GM23338 (cell line): ENCODE measurements around the gene DYNLT2. TPM values are rescaled to one million over a fixed set of nuclear protein-coding genes. Genes with fewer than 3 reads are reported as not detected.
A peak's percentile ranks its signal among the peaks of the same experiment; 100 is the strongest.

Experiments used
- ATAC-seq: fragments of 200-7000 bp; cut with Tn5 transposase; 3 replicates; pipeline ENCODE4 v1.9.1; 2020
- DNase-seq: peaks from one replicate; pipeline ENCODE4 v3.0.0-alpha.2; 2015; ENCODE audit warnings: low spot score
- H2AFZ ChIP-seq: fragments of 200-600 bp; sonication (generic); 2 replicates; pipeline ENCODE4 v1.8.0; 2016; ENCODE audit warnings: antibody characterized with exemption, mild to moderate bottlenecking, moderate library complexity
- H3F3A ChIP-seq: fragments of 200-600 bp; sonication (generic); replicated peaks from 2 replicates; pipeline ENCODE4 v1.8.0; 2017; ENCODE audit warnings: antibody characterized with exemption, mixed run types, low read depth
- H3K27ac ChIP-seq: fragments of 200-600 bp; sonication (generic); 2 replicates; pipeline ENCODE4 v1.6.1; 2016; ENCODE audit warnings: low read depth
- H3K27me3 ChIP-seq: fragments of 200-600 bp; sonication (generic); 2 replicates; pipeline ENCODE4 v1.8.0; 2016; ENCODE audit warnings: mild to moderate bottlenecking, mixed run types, moderate library complexity; ENCODE audit not compliant: insufficient read depth
- H3K36me3 ChIP-seq: fragments of 200-600 bp; sonication (generic); 2 replicates; pipeline ENCODE4 v1.8.0; 2016; ENCODE audit warnings: mild to moderate bottlenecking; ENCODE audit not compliant: insufficient read depth
- H3K4me1 ChIP-seq: fragments of 200-600 bp; sonication (generic); 2 replicates; pipeline ENCODE4 v1.8.0; 2016; ENCODE audit warnings: mild to moderate bottlenecking, moderate library complexity; ENCODE audit not compliant: insufficient read depth
- H3K4me2 ChIP-seq: fragments of 200-600 bp; sonication (generic); 2 replicates; pipeline ENCODE4 v1.7.1; 2017; ENCODE audit warnings: mixed run types
- H3K4me3 ChIP-seq: fragments of 200-600 bp; sonication (generic); 2 replicates; pipeline ENCODE4 v1.6.1; 2016; ENCODE audit warnings: mixed run types
- H3K79me2 ChIP-seq: fragments of 200-600 bp; sonication (generic); replicated peaks from 2 replicates; pipeline ENCODE4 v1.8.0; 2017; ENCODE audit warnings: mild to moderate bottlenecking; ENCODE audit not compliant: insufficient read depth
- H3K9me2 ChIP-seq: fragments of 200-600 bp; sonication (generic); 2 replicates; pipeline ENCODE4 v1.8.0; 2017; ENCODE audit not compliant: insufficient read depth
- H4K20me1 ChIP-seq: fragments of 200-600 bp; sonication (generic); replicated peaks from 2 replicates; pipeline ENCODE4 v1.8.0; 2017; ENCODE audit warnings: mild to moderate bottlenecking; ENCODE audit not compliant: insufficient read depth
- H3K27ac Mint-ChIP-seq: 2 replicates; pipeline ENCODE4 v1.8.0; 2020; ENCODE audit warnings: inconsistent platforms, mild to moderate bottlenecking, moderate library complexity, mixed read lengths
- H3K27me3 Mint-ChIP-seq: 3 replicates; pipeline ENCODE4 v1.8.0; 2022; ENCODE audit warnings: low read depth, mild to moderate bottlenecking, moderate library complexity, mixed read lengths, inconsistent platforms; ENCODE audit not compliant: insufficient read depth, poor library complexity
- H3K36me3 Mint-ChIP-seq: 3 replicates; pipeline ENCODE4 v1.8.0; 2021; ENCODE audit warnings: low read depth, mild to moderate bottlenecking, inconsistent platforms, moderate library complexity, mixed read lengths
- H3K4me1 Mint-ChIP-seq: 3 replicates; pipeline ENCODE4 v1.8.0; 2020; ENCODE audit warnings: mild to moderate bottlenecking, inconsistent platforms, mixed read lengths
- H3K4me3 Mint-ChIP-seq: 3 replicates; pipeline ENCODE4 v1.8.0; 2021; ENCODE audit warnings: moderate library complexity, mild to moderate bottlenecking, inconsistent platforms, mixed read lengths
- H3K9me3 Mint-ChIP-seq: 3 replicates; pipeline ENCODE4 v1.8.0; 2020; ENCODE audit warnings: moderate library complexity, mild to moderate bottlenecking, inconsistent platforms, mixed read lengths
- CREB1 ChIP-seq: fragments of 250-450 bp; sonication (Bioruptor Pico); IDR thresholded peaks from 2 replicates; pipeline ENCODE4 v1.5.0; 2020; ENCODE audit warnings: low read depth, mild to moderate bottlenecking, moderate library complexity
- CTCF ChIP-seq, 2 experiments: fragments of 200-600 bp in 1 of 2; sonication (generic) in 1 of 2; conservative IDR thresholded peaks; 2 replicates each; pipeline versions ENCODE4 v1.5.1 to v1.6.1; 2016 to 2017; ENCODE audit warnings: antibody characterized with exemption in 2 of 2, low read depth in 2 of 2, mild to moderate bottlenecking in 2 of 2, moderate library complexity in 1 of 2
- EZH2 ChIP-seq: fragments of 200-600 bp; sonication (generic); IDR thresholded peaks from one replicate; pipeline ENCODE4 v1.8.0; 2017; ENCODE audit warnings: antibody characterized with exemption, mild to moderate bottlenecking, low read depth; ENCODE audit not compliant: unreplicated experiment
- EZH2phosphoT487 ChIP-seq: fragments of 200-600 bp; sonication (generic); IDR thresholded peaks from one replicate; pipeline ENCODE4 v1.8.1; 2018; ENCODE audit warnings: antibody characterized with exemption; ENCODE audit not compliant: unreplicated experiment
- JUNB ChIP-seq: IDR thresholded peaks from one replicate; pipeline ENCODE4 v1.6.1; 2016; ENCODE audit warnings: antibody characterized with exemption; ENCODE audit not compliant: unreplicated experiment
- NANOG ChIP-seq: IDR thresholded peaks from 2 replicates; pipeline ENCODE4 v1.6.1; 2016; ENCODE audit warnings: antibody characterized with exemption, borderline replicate concordance
- POLR2AphosphoS5 ChIP-seq: IDR thresholded peaks from 2 replicates; pipeline ENCODE4 v1.6.1; 2016; ENCODE audit warnings: antibody characterized with exemption, low read depth
- REST ChIP-seq: IDR thresholded peaks from one replicate; pipeline ENCODE4 v1.6.1; 2018; ENCODE audit warnings: antibody characterized with exemption; ENCODE audit not compliant: unreplicated experiment
- STAT1 ChIP-seq: IDR thresholded peaks from one replicate; pipeline ENCODE4 v1.6.1; 2016; ENCODE audit warnings: antibody characterized with exemption; ENCODE audit not compliant: unreplicated experiment
- ZNF114 ChIP-seq: fragments of 250-450 bp; sonication (Bioruptor Pico); IDR thresholded peaks from 2 replicates; pipeline ENCODE4 v1.5.0; 2020; ENCODE audit warnings: mild to moderate bottlenecking, moderate library complexity
- ZNF331 ChIP-seq: fragments of 250-450 bp; sonication (Bioruptor Pico); IDR thresholded peaks from 2 replicates; pipeline ENCODE4 v1.5.0; 2020; ENCODE audit warnings: low read depth, mild to moderate bottlenecking, moderate library complexity
- polyA plus RNA-seq: library from polyadenylated mRNA; unstranded; fragments of >200 nt; fragmentation: Nextera tagmentation; extraction: Ambion mirVana; gene quantifications from 2 replicates; pipeline ENCODE4 v1.2.1, GENCODE V29; 2016
- total RNA-seq: library from RNA; depleted of rRNA; stranded (reverse); fragments of >200 nt; shearing (Covaris generic); gene quantifications from 2 replicates; pipeline ENCODE4 v1.2.3, GENCODE V29; 2014

DYNLT2 gene
- total and polyA plus RNA-seq, 2 experiments from 2014 or later = 2.8 to 4.4 TPM

- H3K27ac ChIP-seq = no peak overlapping the region
- Mint-ChIP-seq H3K27ac (no peak overlapping the region), H3K36me3 (no peaks in the 10 kb centered on the region; the same call in 2 of the 3 replicates), H3K9me3 (no peaks in the 10 kb centered on the region), H3K4me3 (no peak overlapping the region), H3K4me1 (peaks cover 8% of the 10 kb centered on the region), H3K27me3 (peaks cover 9% of the 10 kb centered on the region)
- DNase-seq = no peak
- ATAC-seq = no peak
- H4K20me1 ChIP-seq = no peaks in the 10 kb centered on the region
- H3K79me2 ChIP-seq = no peaks in the 10 kb centered on the region
- no peaks in the 10 kb centered on the region for H3K4me1 ChIP-seq
- H3K36me3 ChIP-seq = no peaks in the 10 kb centered on the region
- TF ChIP-seq NANOG = no peak
- peak; percentile 18 to 31; a peak in 3 of 4 replicates for TF ChIP-seq CTCF (conservative IDR thresholded peaks at IDR 0.05; ENCODE audit: low read depth in 2 of 2)
- no peaks in the 10 kb centered on the region for H3K27me3 ChIP-seq
- no peaks in the 10 kb centered on the region for H3F3A ChIP-seq
- no peak overlapping the region for H2AFZ ChIP-seq
- no peaks in the 10 kb centered on the region for H3K9me2 ChIP-seq
- no peak overlapping the region for H3K4me2 ChIP-seq
- H3K4me3 ChIP-seq = no peak overlapping the region
Measured at GRCh38 chr6:169799474-169799926, 48.1 kb upstream of the DYNLT2 start.

GRCh38 chr6:169798764-169799473 lies 47.5 kb upstream of the DYNLT2 start:
- H3K9me3 Mint-ChIP-seq = no peaks in the 10 kb centered on the region
- H4K20me1 ChIP-seq = no peaks in the 10 kb centered on the region
- H3K4me3 Mint-ChIP-seq = no peak overlapping the region
- H3K9me2 ChIP-seq = no peaks in the 10 kb centered on the region
- no peaks in the 10 kb centered on the region for H3K4me1 ChIP-seq
- H3K79me2 ChIP-seq = no peaks in the 10 kb centered on the region
- no peak overlapping the region for H2AFZ ChIP-seq
- H3F3A ChIP-seq = no peaks in the 10 kb centered on the region
- no peak overlapping the region for H3K27ac Mint-ChIP-seq
- H3K36me3 Mint-ChIP-seq = no peaks in the 10 kb centered on the region
- ATAC-seq (no peak), DNase-seq (no peak)
- no peaks in the 10 kb centered on the region for H3K27me3 ChIP-seq
- H3K36me3 ChIP-seq = no peaks in the 10 kb centered on the region
- no peak overlapping the region for H3K4me3 ChIP-seq
- no peak overlapping the region for H3K4me2 ChIP-seq
- H3K4me1 Mint-ChIP-seq = peaks cover 8% of the 10 kb centered on the region
- H3K27me3 Mint-ChIP-seq = peaks cover 4% of the 10 kb centered on the region
- H3K27ac ChIP-seq = no peak overlapping the region
- TF ChIP-seq CREB1 (CRISPR knock-in tag) = no peak
- TF ChIP-seq STAT1 = no peak
- no peak for TF ChIP-seq NANOG
- TF ChIP-seq JUNB = no peak
- no peak for TF ChIP-seq ZNF114 (CRISPR knock-in tag)
- TF ChIP-seq REST = no peak
- no peak for TF ChIP-seq ZNF331 (CRISPR knock-in tag)
- no peak for TF ChIP-seq CTCF (conservative IDR thresholded peaks at IDR 0.05; ENCODE audit: low read depth in 2 of 2)
- TF ChIP-seq EZH2 = no peak
- TF ChIP-seq EZH2phosphoT487 = no peak
- no peak for TF ChIP-seq POLR2AphosphoS5
